Measurements from ENCODE around the gene CSDE1. TPM values are rescaled to one million over a fixed set of nuclear protein-coding genes. Genes with fewer than 3 reads are reported as not detected.

The CSDE1 gene
- total and polyA plus RNA-seq, 2 experiments from 2014 or later: 190 to 512 TPM

DNA sequence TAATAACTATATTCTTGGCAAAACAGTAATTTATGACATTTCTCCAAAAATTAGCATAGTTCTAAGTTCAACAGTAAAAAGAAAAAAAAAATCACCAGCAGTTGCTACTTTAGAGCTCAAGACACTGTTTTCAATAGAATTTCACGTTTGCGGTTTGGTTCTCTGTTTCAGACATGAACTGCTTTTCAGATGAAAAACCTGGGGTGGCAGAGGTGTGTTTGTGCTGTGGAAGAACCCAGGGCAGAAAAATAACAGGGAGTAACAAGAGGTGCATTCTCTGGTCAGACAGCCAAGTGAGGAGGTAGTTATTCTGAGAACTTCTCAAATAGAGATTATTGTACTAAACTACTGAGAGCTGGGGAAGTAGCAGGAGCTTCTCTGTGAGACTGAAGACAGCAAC, 50.2 kb downstream of the CSDE1 start:
- Histone ChIP-seq H3K4me1 (ENCODE audit: low read depth) (no peaks in the 10 kb centered on the region), H3K27ac (no peak overlapping the region), H3K9me3 (ENCODE audit: low read depth) (no peaks in the 10 kb centered on the region), H3K27me3 (no peaks in the 10 kb centered on the region), H3K36me3 (peaks cover 40% of the 10 kb centered on the region), H3K4me3 (no peak overlapping the region)
- TF ChIP-seq, protein P1, sequence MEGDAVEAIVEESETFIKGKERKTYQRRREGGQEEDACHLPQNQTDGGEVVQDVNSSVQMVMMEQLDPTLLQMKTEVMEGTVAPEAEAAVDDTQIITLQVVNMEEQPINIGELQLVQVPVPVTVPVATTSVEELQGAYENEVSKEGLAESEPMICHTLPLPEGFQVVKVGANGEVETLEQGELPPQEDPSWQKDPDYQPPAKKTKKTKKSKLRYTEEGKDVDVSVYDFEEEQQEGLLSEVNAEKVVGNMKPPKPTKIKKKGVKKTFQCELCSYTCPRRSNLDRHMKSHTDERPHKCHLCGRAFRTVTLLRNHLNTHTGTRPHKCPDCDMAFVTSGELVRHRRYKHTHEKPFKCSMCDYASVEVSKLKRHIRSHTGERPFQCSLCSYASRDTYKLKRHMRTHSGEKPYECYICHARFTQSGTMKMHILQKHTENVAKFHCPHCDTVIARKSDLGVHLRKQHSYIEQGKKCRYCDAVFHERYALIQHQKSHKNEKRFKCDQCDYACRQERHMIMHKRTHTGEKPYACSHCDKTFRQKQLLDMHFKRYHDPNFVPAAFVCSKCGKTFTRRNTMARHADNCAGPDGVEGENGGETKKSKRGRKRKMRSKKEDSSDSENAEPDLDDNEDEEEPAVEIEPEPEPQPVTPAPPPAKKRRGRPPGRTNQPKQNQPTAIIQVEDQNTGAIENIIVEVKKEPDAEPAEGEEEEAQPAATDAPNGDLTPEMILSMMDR (IDR thresholded peaks at IDR 0.05; ENCODE audit: low read depth, low read length): no peak
- no peak for DNase-seq (ENCODE audit: low read depth in 1 of 2, low spot score in 1 of 2)

DNA sequence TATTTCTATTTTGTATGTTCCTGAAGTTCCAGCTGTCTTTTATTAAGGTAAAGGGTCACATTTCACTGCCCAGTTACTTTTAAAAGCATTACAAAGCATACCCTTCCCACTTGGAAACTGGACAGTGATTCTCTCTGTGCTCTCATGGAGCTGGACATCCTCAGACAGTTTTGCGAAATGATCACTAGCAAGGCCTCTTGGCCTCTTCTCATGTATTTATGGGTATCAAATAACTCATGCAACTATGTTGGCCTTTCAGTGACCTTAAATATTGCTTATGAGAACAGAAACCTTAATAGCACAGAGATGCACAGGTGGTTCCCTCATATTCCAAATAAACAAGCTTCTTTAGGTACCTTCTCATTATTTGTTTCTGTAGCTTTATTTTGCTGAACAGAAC, 54.5 kb downstream of the CSDE1 start:
- Histone ChIP-seq H3K4me1 (ENCODE audit: low read depth) (no peaks in the 10 kb centered on the region), H3K36me3 (peaks cover 25% of the 10 kb centered on the region), H3K9me3 (ENCODE audit: low read depth) (no peaks in the 10 kb centered on the region), H3K27ac (no peak overlapping the region), H3K27me3 (peaks cover 13% of the 10 kb centered on the region), H3K4me3 (no peak overlapping the region)
- TF ChIP-seq, protein P1 (IDR thresholded peaks at IDR 0.05; ENCODE audit: low read depth, low read length): no peak
- DNase-seq (ENCODE audit: low read depth in 1 of 2, low spot score in 1 of 2): no peak

DNA sequence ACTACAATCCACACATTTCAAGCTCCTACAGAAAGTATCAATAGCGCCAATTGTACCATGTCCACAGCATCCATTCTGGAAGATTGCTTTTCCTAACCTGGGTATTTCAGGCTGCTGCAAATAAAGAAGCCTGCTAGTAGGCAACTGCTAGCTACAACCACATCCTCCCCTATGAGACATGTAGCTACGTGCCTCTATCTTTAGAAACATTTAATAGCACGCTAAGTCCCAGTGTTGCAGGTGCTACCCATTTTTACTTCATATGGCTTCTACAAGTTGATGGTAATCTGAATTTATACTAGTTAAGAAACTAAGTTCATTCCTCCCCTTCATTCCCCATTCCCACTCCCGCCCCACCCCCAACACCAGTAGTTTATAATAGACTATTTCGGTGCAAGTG, 55.0 kb downstream of the CSDE1 start:
- H3K4me3 ChIP-seq: no peak overlapping the region
- peaks cover 15% of the 10 kb centered on the region for H3K27me3 ChIP-seq
- H3K4me1 ChIP-seq (ENCODE audit: low read depth): no peaks in the 10 kb centered on the region
- TF ChIP-seq, protein P1 (IDR thresholded peaks at IDR 0.05; ENCODE audit: low read depth, low read length): no peak
- peaks cover 20% of the 10 kb centered on the region for H3K36me3 ChIP-seq
- no peak overlapping the region for H3K27ac ChIP-seq
- no peaks in the 10 kb centered on the region for H3K9me3 ChIP-seq (ENCODE audit: low read depth)
- DNase-seq (ENCODE audit: low read depth in 1 of 2, low spot score in 1 of 2): no peak

DNA sequence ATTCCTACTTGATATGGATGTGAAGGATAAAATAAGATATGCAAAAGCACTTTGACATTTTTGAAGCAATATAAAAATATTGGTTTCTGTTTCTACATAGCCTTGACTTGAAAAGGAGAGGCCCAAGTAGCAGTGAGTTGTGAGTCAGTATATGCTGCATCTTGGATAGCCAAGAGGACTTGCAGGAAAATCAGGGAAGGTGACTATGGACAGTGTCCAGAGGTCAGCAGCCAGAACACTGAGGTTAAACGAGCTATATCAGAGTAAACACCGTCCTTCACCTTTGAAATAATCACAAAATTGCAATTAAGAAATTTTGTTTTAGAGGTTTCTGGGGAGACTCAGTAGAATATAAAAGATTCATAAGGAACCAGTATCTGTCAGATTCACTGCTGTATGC, 55.9 kb downstream of the CSDE1 start:
- TF ChIP-seq, protein P1 (IDR thresholded peaks at IDR 0.05; ENCODE audit: low read depth, low read length): no peak
- peaks cover 23% of the 10 kb centered on the region for H3K27me3 ChIP-seq
- no peaks in the 10 kb centered on the region for H3K9me3 ChIP-seq (ENCODE audit: low read depth)
- H3K4me1 ChIP-seq (ENCODE audit: low read depth): no peaks in the 10 kb centered on the region
- DNase-seq (ENCODE audit: low read depth in 1 of 2, low spot score in 1 of 2): no peak
- peaks cover 12% of the 10 kb centered on the region for H3K36me3 ChIP-seq
- H3K4me3 ChIP-seq: no peak overlapping the region
- no peak overlapping the region for H3K27ac ChIP-seq

DNA sequence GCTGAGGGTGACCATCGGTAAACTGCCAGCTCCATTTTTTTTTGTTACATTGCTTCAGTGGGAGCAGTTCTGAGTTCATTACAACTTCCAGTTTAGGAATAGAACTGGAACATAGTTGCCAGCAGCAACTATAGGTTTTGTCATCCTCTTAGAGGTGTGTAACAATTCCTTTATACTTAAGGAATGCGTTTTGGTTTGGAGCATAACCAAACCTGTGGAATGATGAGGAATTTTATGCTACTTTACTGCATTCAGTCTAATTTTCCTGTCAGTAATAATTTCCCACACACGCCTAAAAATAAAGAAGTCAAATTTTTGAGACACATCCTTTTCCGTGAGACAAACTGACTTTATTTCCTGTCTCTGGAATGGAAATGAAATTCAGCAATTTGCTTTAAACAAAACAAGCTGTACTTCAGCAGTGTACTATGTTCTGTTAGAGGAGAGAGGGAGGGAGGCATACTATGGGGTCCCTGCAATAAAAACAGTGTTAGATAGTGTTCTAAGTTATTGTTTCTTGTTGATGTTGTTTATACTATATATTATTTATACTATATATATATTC, 57.7 kb downstream of the CSDE1 start:
- Histone ChIP-seq H3K4me3 (no peak overlapping the region), H3K27me3 (peaks cover 25% of the 10 kb centered on the region), H3K9me3 (ENCODE audit: low read depth) (no peaks in the 10 kb centered on the region), H3K36me3 (no peaks in the 10 kb centered on the region), H3K4me1 (ENCODE audit: low read depth) (no peaks in the 10 kb centered on the region), H3K27ac (no peak overlapping the region)
- no peak for DNase-seq (ENCODE audit: low read depth in 1 of 2, low spot score in 1 of 2)
- TF ChIP-seq, protein P1 (IDR thresholded peaks at IDR 0.05; ENCODE audit: low read depth, low read length): no peak

All from cardiac muscle cell (in vitro differentiated cells and primary cell).